Measurements from ENCODE around the gene SLC35F4.

- TF ChIP-seq CTCF (conservative IDR thresholded peaks at IDR 0.05; ENCODE audit: low read depth, low read length): no peak
- no peak for TF ChIP-seq EZH2 (IDR thresholded peaks at IDR 0.05; ENCODE audit: borderline replicate concordance, low read depth, low read length, poor library complexity, severe bottlenecking)
Measured at GRCh38 chr14:57704763-57705162, 161.1 kb downstream of the SLC35F4 start.
